Nephron progenitor cell (in vitro differentiated cells): ENCODE results near the gene ATP1A4.

Experiments
- DNase-seq: peaks from one replicate; pipeline ENCODE4 v3.0.0; 2021
- H3K27ac Mint-ChIP-seq: 2 replicates; pipeline ENCODE4 v1.8.0; 2021; ENCODE audit warnings: mild to moderate bottlenecking, moderate library complexity, mixed read lengths
- H3K27me3 Mint-ChIP-seq: 2 replicates; pipeline ENCODE4 v1.8.0; 2021; ENCODE audit warnings: mild to moderate bottlenecking, low read depth, mixed read lengths; ENCODE audit not compliant: poor library complexity
- H3K36me3 Mint-ChIP-seq: 2 replicates; pipeline ENCODE4 v1.8.0; 2021; ENCODE audit warnings: low read depth, mixed read lengths
- H3K4me1 Mint-ChIP-seq: 2 replicates; pipeline ENCODE4 v1.8.0; 2021; ENCODE audit warnings: mixed read lengths
- H3K4me3 Mint-ChIP-seq: 2 replicates; pipeline ENCODE4 v1.8.0; 2021; ENCODE audit warnings: mild to moderate bottlenecking, moderate library complexity, mixed read lengths
- H3K9me3 Mint-ChIP-seq: 2 replicates; pipeline ENCODE4 v1.8.0; 2021; ENCODE audit warnings: mild to moderate bottlenecking, moderate library complexity, mixed read lengths
- CTCF ChIP-seq: fragments of 200-600 bp; sonication (generic); IDR thresholded peaks from 2 replicates; pipeline ENCODE4 v1.5.0; 2021; ENCODE audit warnings: antibody characterized with exemption

ATP1A4 gene

GRCh38 chr1:160179336-160179735 lies 27.9 kb downstream of the ATP1A4 start:
- Mint-ChIP-seq H3K27ac (no peak overlapping the region), H3K9me3 (no peaks in the 10 kb centered on the region), H3K27me3 (peaks cover 7% of the 10 kb centered on the region), H3K4me3 (no peak overlapping the region), H3K36me3 (no peaks in the 10 kb centered on the region), H3K4me1 (peaks cover 21% of the 10 kb centered on the region)
- no peak for DNase-seq
- TF ChIP-seq CTCF = no peak

DNA sequence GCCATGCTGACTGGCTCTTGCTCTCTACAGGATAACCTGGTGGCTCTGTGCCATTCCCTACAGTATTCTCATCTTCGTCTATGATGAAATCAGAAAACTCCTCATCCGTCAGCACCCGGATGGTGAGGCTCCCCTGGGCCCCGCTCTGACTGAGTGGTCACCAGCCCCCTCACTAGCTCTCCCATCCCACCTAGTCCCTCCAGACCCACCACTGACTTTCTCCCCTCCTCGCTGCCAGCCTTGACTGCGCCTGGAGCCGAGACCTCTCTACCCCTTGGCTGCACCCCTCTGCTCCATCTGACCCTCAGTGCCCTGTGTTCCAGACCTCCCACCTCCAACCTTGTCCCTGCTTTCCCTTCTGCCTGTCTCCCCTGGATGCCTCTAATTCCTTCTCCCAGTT lies 34.8 kb downstream of the ATP1A4 start:
- no peak for TF ChIP-seq CTCF
- Mint-ChIP-seq H3K9me3 (no peaks in the 10 kb centered on the region), H3K4me3 (no peak overlapping the region), H3K36me3 (no peaks in the 10 kb centered on the region), H3K27me3 (peaks cover 4% of the 10 kb centered on the region), H3K27ac (no peak overlapping the region), H3K4me1 (peaks cover 43% of the 10 kb centered on the region)
- DNase-seq = no peak

GRCh38 chr1:160186729-160187128 lies 35.3 kb downstream of the ATP1A4 start:
- no peak for TF ChIP-seq CTCF
- Mint-ChIP-seq H3K36me3 (no peaks in the 10 kb centered on the region), H3K9me3 (no peaks in the 10 kb centered on the region), H3K4me3 (no peak overlapping the region), H3K4me1 (peaks cover 43% of the 10 kb centered on the region), H3K27me3 (peaks cover 7% of the 10 kb centered on the region), H3K27ac (no peak overlapping the region)
- DNase-seq = no peak

- Mint-ChIP-seq H3K9me3 (no peaks in the 10 kb centered on the region), H3K27ac (no peak overlapping the region), H3K36me3 (no peaks in the 10 kb centered on the region), H3K4me3 (no peak overlapping the region), H3K4me1 (peaks cover 43% of the 10 kb centered on the region), H3K27me3 (peaks cover 7% of the 10 kb centered on the region)
- no peak for TF ChIP-seq CTCF
- DNase-seq = no peak
These were observed 36.0 kb downstream of the ATP1A4 start for GRCh38 chr1:160187407-160187806.

GRCh38 chr1:160188341-160188740 lies 36.9 kb downstream of the ATP1A4 start:
- no peak overlapping the region for H3K27ac Mint-ChIP-seq
- no peaks in the 10 kb centered on the region for H3K9me3 Mint-ChIP-seq
- TF ChIP-seq CTCF = no peak
- peaks cover 43% of the 10 kb centered on the region for H3K4me1 Mint-ChIP-seq
- H3K36me3 Mint-ChIP-seq = no peaks in the 10 kb centered on the region
- peaks cover 7% of the 10 kb centered on the region for H3K27me3 Mint-ChIP-seq
- H3K4me3 Mint-ChIP-seq = peak overlapping the region; percentile 1
- DNase-seq = no peak

- TF ChIP-seq CTCF = no peak
- H3K27ac Mint-ChIP-seq = no peak within 1 kb of the TSS
- no peaks in the 10 kb centered on the region for H3K36me3 Mint-ChIP-seq
- DNase-seq = no peak
- no peaks in the 10 kb centered on the region for H3K9me3 Mint-ChIP-seq
- H3K4me1 Mint-ChIP-seq = peaks cover 43% of the 10 kb centered on the region
- H3K27me3 Mint-ChIP-seq = peaks cover 7% of the 10 kb centered on the region
- H3K4me3 Mint-ChIP-seq = no peak within 1 kb of the TSS
These were observed 38.5 kb downstream of the ATP1A4 start, which contains the start of gene CASQ1 for GRCh38 chr1:160189649-160190625. Gene CASQ1, plus strand, starts transcription at chr1:160190575. Its CDS starts 177 bp downstream, at chr1:160190752.
